ENCODE results near the gene GJD4. TPM values are rescaled to one million over a fixed set of nuclear protein-coding genes. Genes with fewer than 3 reads are reported as not detected.

The GJD4 gene
- total RNA-seq: 0.16 TPM in 1 of 2 replicates, not detected in the other

GRCh38 chr10:35605191-35605590, at the start of gene GJD4:
Gene GJD4, plus strand, starts transcription at chr10:35605341. Its CDS starts 227 bp downstream, at chr10:35605568.

GRCh38 chr10:35642035-35642792, 37.1 kb downstream of the GJD4 start, which contains the start of gene FZD8:
Gene FZD8, minus strand, starts transcription at chr10:35642296. Its CDS starts 867 bp downstream, at chr10:35641429.

Other genes starting within 250 kb of the GJD4 start
- 3.2 and 5.6 TPM in 2 replicates for gene FZD8, start 37.0 kb downstream of the GJD4 start, total RNA-seq